GM18909 (cell line): Measurements from ENCODE around the gene ABCA1.
"Not testable (repeated sequence)": the region's sequence is repeated elsewhere in the genome, so short reads cannot be mapped to it uniquely, and the experiment has no call there.

Source experiments
- ATAC-seq: cut with Tn5 transposase; IDR thresholded peaks from one replicate; pipeline ENCODE4 v1.9.1; 2021; ENCODE audit warnings: mild to moderate bottlenecking; ENCODE audit not compliant: unreplicated experiment, poor library complexity

The ABCA1 gene

DNA sequence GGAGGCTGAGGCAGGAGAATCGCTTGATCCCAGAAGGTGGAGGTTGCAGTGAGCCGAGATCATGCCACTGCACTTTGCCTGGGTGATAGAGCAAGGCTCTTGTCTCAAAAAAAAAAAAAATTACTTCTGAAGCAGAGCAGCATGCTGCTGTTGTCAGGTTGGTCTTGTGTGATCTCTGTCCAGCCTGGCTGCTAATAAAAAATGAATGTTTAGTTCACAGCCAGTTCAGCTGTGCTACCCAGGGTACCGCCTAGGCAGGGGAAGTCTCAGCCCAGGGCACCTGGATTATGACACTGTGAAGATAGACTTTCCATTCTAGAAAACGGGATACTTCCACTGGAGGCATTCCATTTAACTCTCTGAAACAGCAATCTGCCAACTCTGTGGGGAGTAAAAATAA, 23.5 kb upstream of the ABCA1 start:
- ATAC-seq = no peak

DNA sequence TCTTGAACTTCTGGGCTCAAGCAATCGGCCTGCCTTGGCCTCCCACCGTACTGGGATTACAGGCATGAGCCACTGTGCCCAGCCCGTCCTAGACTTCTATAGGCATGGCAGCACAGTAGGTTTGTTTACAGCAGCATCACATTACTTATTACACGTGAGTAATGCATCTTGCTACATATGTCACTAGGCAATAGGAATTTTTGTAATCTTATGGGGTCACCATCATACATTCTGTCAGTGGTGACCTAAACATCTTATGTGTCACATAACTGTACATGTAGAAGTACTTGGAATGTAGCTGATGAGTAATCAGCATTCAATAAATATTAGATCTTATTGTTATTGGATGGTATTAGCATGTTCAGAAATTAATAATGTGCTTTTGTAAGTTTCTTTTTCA, 22.9 kb upstream of the ABCA1 start:
- no peak for ATAC-seq

DNA sequence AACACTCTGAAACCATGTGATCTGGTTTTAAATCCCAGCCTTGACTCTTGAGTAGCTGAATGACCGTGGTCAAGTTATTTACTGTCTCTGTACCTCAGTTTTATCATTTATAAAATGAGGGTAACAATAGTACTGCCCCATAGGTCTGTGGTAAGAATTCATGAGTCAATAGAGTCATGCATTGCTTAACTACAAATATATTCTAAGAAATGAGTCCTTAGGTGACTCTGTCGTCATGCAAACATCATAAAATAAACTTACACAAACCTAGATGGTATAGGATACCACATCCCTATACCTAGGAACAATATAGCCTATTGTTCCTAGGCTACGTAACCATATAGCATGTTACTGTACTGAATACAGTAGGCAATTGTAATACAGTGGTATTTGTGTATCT, 20.3 kb upstream of the ABCA1 start:
- no peak for ATAC-seq

DNA sequence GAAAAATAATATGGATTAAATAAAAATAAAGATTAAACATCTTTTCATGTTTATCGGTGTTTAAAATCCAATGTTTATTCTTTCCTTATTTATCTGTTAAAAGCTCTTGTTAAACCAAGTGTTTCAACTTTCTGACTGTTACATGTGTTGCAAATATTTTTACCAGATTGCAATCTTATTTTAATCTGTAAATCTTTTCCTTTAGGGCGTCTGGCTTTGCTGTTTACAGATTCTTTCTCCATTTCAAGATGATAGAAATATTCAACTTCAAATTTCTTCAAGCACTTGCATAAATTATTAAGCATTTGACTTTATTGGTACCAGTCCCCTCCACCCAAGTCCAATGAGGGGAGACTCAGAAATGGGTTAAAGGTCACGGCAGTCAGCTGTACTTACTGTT, 16.9 kb upstream of the ABCA1 start:
- ATAC-seq = no peak

DNA sequence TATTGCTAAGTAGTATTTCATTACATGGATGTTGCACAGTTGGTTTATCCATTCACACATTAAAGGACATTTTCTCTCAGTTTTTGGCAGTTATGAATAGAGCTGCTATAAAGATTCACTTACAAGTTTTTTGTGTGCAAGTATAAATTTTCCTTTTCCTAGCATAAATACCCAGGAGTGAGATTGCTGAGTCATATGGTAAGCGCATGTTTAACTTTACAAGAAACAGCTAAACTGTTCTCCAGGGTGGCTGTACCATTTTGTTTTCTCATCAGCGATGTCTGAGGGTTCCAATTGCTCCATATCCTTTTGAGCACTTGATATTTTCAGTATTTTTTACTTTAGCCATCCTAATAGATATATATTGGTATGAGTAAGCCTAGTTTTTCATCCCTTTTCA, 16.4 kb upstream of the ABCA1 start:
- ATAC-seq = no peak

DNA sequence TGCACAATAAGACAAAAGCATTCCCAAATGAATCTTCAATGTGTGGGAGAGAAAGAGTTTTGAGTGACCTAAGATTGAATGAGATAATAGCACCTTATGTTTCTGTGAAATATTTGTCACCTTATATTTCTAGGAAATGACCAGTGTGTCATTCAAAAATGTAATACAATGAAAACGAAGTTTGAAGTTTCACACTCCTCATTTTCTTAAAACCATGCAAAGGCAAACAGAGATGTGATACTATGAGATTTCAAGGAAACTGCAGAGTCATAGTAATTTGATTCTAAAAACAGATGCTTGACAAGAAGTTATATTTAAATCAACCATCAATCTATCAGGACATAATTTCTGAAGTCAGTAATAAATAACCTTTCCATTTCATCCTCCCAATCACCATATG, 13.6 kb upstream of the ABCA1 start:
- ATAC-seq = no peak

DNA sequence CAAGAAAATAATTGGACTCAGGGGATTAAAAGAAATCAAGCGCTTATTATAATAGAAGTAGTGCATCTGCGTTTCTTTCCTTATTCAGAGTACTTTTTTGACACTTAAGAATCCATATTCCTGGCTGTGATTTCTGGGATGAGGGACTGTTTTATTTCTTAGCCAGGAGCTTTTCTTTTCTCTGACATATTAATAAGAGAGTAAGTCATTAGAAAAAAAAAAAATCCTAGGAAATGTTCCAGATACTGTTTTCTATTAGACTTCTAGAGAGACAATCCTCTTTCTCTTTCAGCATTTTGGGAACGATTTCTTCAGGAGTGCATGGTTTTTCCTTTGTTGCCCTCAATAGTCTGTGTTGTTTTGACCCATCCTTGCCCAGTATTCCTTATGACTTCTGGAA, 8.3 kb upstream of the ABCA1 start:
- ATAC-seq = no peak

DNA sequence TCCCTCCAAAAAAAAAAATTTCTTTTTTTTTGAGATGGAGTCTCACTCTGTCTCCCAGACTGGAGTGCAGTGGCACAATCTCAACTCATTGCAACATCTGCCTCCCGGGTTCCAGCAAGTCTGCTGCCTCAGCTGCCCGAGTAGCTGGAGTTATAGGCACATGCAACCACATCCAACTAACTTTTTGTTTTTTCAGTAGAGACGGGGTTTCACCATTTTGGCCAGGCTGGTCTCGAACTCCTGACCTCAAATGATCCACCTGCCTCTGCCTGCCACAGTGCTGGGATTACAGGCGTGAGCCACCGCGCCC, 7.5 kb upstream of the ABCA1 start:
- ATAC-seq = not testable (repeated sequence)

DNA sequence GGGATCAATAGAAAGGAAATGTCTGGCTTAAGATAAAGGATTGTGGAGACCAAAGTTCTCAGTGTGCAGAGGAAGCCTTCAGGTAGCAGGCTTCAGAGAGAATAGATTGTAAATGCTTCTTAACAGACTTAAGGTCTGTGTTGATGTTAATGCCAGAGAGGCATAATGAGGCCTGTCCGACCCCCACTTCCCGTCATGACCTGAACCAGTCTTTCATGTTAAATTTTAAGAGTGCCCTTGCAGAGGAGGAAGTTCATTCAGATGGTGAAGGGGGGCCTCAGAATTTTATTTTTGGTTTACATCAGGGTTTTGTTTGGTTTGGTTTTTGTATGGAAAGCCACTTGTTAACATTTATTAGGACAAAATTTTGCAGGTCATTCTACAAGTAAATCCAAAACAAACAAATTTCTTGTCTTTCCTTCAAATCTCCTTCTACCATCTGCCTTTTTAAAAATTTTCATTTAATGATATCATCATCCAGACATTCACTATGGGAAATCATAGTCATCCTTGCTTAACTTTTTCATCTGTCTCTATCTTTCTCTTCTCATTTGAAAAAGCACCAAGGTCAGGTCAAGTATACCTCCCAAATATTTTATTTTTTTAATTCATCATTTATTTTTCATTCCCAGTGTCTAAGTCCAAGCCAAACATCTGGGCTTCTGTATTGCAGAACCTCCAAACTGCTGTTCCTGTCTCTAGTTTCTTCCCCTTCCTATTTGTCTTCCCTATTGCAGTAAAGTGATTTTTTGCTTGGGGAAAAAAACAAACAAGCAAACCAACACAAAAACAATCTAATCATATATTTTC, 6.9 kb upstream of the ABCA1 start:
- ATAC-seq = no peak

DNA sequence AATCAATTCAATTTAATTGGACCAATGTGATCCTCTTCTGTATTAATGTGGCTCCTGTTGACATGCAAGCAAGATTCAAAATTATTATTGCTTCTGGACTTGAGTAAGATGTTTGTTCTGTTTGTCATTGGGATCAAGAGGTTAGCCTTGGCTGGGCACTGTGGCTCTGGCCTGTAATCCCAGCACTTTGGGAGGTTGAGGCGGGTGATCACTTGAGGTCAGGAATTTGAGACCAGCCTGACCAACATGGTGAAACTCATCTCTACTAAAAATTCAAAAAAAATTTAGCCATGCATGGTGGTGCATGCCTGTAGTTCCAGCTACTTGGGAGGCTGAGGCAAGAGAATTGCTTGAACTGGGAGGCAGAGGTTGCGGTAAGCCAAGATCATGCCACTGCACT, 5.1 kb upstream of the ABCA1 start:
- not testable (repeated sequence) for ATAC-seq

DNA sequence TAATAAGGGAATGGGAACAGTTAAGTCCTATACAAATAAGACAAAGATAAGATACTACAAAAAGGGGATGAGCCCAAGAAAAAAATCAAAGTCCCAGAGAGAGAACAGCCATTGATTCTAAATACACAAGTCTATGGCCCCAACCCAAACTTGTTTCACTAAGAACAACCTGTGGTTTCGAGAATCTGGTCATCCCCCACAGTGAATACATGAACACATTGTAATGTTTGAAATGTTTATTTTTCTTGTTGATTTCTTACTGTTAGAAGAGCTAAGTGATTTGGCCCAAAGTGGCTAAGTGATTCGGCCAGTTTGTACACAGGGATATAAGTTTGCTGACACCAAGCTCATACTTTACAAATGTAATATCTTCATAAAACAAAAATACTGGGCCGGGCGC, 3.3 kb upstream of the ABCA1 start:
- ATAC-seq = no peak

DNA sequence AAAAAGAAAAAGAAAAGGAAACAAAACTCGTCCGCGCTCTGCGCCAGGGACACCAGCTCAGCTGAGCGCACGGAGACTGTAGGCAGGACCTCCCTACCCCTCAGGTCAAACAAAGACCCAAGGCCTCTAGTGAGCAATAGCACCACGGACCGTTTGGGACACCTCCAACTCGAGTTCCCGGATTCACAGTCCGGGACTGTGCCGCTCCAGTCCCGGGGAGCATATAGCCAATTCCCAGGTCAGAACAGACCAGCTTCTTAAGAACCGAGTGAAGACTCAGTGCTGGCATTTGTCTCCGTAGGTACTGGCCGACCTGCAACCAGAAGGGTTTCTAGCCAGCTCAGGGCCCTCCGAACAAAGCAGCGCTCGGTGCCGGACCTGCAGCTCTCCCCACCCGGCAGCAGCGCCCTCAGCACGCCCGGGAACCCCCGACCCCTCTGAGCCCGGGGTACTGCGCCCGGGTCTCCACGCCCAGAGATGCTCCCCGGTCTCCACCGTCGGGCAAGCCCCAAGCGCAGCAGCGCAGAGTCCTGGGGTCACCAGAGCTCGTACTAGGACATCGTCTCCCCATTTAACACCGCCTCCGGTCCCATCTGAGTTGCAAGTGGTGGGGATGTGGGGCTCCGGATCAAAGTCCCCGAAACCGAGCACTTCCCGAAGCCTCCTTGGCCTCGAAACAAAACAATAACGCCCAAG, 591 bp downstream of the ABCA1 start:
- no peak for ATAC-seq

DNA sequence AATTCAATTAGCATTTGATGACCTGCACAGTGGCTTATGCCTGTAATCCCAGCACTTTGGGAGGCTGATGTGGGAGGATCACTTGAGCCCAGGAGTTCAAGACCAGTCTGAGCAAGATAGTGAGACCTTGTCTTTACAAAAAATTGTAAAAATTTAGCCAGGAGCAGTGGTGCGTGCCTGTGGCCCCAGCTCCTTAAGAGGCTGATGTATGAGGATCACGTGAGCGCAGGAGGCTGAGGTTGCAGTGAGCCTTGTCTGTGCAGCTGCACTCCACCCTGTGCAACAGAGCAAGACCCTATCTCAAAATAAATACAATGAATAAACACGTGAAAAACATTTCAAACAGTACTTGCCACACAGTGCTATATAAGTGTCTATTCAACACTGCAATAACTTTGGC, 4.2 kb downstream of the ABCA1 start:
- peak; percentile 76 for ATAC-seq

DNA sequence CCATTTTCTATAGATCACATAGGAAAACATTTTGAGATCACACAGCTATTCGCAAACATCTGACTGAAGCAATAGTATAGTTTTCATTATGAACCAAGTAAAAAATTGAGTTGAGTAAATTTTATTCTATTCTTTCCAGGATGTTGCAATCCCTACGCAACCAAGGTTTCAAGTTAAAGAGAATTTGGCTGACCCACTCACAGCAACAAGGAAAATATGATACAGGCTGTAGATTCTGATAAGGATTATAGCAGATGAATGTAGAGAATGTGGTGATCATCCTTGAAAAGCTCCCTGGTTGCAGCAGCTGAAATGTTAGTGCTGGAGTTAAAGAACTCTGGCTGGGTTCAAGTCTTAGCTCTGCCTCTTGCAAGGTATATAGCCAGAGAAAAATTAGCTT, 4.7 kb downstream of the ABCA1 start:
- no peak for ATAC-seq

DNA sequence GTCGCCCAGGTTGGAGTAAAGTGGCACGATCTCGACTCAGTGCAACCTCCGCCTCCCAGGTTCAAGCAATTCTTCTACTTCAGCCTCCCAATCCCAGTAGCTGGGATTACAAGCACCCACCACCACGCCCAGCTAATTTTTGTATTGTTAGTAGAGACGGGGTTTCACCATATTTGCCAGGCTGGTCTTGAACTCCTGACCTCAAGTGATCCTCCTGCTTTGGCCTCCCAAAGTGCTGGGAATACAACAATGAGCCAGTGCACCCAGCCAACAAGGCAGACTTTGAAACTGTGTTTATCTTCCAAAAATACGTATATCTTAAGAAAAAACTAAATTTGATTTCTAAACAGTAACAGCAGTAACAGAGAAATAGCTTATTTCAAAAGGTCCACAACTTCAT, 5.2 kb downstream of the ABCA1 start:
- ATAC-seq = not testable (repeated sequence)

DNA sequence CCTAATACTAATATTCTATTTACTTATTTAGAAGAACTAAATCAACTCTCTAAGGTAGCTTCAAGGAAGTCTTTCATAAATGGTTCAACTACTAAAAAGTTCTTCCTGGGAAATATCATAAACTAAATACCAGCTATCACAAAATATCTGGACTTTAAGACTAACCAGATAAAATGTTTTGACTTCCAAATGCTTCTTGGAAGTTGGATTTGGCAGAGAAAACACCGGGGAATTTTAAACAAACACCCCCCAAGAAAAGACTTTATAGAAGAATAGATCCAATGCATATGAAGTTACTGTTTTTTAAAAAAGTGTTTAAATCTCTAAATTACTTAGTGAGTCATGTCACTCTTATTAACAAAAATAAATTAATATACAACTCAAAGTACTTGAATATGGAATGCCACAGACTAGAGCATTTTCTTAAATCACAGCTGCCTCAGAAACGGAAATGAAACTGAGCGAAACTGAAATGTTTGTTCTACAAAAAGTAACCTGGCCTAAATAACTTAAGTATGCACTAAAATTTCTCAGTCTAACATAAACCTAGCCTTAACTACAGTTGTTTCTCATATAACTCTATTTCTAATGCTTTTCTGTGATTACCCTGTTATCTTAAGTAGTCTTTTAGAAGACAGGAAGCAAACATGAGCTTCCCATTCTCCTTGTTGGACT, 6.8 kb downstream of the ABCA1 start:
- peak; percentile 54 for ATAC-seq

DNA sequence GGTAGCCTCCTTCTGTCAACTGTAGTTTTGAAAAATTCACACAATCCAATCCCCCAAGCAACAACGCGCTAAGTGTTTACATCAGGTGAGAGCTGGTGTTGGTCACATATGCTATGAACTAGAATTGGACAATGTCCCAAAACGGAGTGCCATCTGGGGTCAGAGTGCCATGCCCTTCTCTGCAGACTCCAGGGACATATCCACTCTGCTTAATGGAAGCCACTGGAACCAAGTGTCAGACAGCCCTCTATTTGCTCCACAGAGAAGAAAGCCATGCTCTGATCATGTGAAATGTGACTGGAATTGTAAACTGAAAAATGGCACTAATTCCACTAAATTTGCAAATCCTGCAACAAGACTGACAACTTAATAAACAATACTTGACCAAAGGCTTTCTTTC, 12.2 kb downstream of the ABCA1 start:
- no peak for ATAC-seq

DNA sequence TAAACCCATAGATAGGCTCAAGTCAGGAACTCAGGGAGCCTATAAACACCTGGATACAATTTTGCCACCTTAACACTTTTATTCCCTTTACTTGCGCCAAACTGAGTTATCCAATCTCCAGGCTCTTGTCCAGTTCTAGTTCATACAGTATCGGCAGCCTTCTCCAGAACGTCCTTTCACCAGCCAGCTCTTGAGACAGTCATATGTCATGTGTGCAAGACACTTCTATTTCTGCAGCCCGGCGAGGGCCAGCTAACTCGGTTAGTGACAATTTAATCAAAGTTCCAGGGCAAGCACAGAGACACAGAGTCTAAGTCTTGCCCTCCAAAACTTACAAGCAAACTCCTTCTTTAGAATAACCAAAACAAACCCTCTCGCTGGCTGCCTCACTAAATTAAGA, 12.9 kb downstream of the ABCA1 start:
- no peak for ATAC-seq

DNA sequence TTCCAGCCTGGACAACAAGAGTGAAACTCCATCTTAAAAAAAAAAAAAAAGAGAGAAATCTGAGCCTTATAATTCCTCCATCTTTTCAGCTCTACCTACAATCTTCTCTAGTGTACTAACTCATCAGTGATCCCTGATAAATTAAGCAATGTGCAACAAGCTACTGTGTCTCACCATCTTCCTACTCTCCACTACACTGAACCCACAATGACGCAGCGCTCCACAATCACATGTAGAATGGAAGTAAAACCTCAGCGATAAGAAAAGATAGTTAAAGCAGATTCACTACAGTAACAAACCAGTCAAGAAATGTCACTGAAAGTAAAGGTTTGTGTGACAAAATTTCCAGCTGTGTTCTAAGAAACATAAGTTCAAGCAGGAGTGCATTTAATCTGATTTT, 13.5 kb downstream of the ABCA1 start:
- ATAC-seq = no peak

DNA sequence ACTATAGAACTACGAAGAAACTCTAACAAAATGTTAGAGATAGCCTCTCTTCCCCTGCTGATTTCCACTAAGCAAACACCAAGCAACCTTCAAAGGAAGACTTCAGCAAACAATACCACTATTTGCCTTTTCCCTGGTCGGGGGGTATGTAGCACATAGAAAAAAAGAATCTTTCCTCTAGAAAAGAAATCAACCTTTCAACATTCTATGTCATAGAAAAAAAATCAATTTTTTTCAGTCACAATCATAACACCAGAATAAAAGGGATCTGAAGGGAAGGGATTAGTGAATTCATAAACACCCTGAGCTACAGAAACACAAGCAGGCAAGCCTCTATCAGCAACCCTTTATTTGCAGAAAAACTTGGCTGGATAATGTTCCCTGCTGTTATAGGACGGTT, 15.3 kb downstream of the ABCA1 start:
- ATAC-seq = no peak

DNA sequence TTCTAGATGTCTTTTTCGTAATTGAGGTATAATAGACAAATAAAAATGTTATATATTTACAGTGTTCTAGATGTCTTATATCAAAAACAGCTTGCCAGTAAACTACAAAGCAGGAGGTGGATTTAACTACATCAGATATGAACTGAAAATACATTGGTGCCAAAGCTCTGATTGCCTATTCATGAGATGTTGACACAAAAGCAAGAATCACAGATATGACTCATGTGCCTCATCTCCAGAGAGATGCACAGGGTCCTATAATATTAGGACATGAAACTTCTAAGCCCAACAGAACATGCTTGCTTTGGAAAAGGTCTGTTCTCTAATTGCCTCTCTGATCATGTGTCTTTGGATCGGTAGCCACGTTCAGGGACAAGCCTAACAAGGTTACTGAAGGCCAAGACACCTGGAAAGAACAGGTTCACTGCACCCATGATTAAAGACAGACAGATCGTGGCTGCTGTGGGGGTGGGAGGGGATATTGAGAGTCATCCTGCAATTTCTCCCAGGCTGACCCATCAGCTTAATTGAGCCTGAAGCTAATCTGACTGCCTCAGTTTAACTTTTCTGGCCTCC, 16.8 kb downstream of the ABCA1 start:
- no peak for ATAC-seq
